Forelimb muscle (tissue), 1 donor: ENCODE data around the gene L2HGDH. TPM values are rescaled to one million over a fixed set of nuclear protein-coding genes. Genes with fewer than 3 reads are reported as not detected.
"Not testable (repeated sequence)": the region's sequence is repeated elsewhere in the genome, so short reads cannot be mapped to it uniquely, and the experiment has no call there.

Experiments
- DNase-seq: peaks from one replicate; pipeline ENCODE4 v3.0.0-alpha.2; 2013; ENCODE audit warnings: low read depth
- polyA plus RNA-seq: library from polyadenylated mRNA; unstranded; fragments of 120-200 nt; gene quantifications from one replicate; pipeline ENCODE4 v1.2.1, GENCODE V29; 2013; ENCODE audit not compliant: insufficient read length

The L2HGDH gene
- polyA plus RNA-seq, 1 donor: 6.8 TPM

- no peak for DNase-seq
Measured at GRCh38 chr14:50339178-50339804, 27.3 kb upstream of the L2HGDH start.

GRCh38 chr14:50338587-50338986 lies 26.6 kb upstream of the L2HGDH start:
- DNase-seq: no peak

- DNase-seq: no peak
Measured at GRCh38 chr14:50335989-50336824, 24.2 kb upstream of the L2HGDH start.

GRCh38 chr14:50335389-50335788 lies 23.4 kb upstream of the L2HGDH start:
- DNase-seq: peak; percentile 77

- DNase-seq: no peak
Measured at GRCh38 chr14:50334211-50334610, 22.2 kb upstream of the L2HGDH start.

GRCh38 chr14:50333014-50333509 lies 21.0 kb upstream of the L2HGDH start:
- DNase-seq: no peak

GRCh38 chr14:50331596-50331995 lies 19.6 kb upstream of the L2HGDH start:
- DNase-seq: no peak

GRCh38 chr14:50321009-50321660 lies 9.1 kb upstream of the L2HGDH start:
- peak; percentile 86 for DNase-seq

- DNase-seq: no peak
Measured at GRCh38 chr14:50320283-50320682, 8.3 kb upstream of the L2HGDH start.

- no peak for DNase-seq
Measured at GRCh38 chr14:50319721-50320120, 7.7 kb upstream of the L2HGDH start.

- DNase-seq: no peak
Measured at GRCh38 chr14:50319293-50319692, 7.3 kb upstream of the L2HGDH start.

GRCh38 chr14:50318031-50318626 lies 6.1 kb upstream of the L2HGDH start:
- no peak for DNase-seq

- DNase-seq: not testable (repeated sequence)
Measured at GRCh38 chr14:50314098-50314497, 2.1 kb upstream of the L2HGDH start.

GRCh38 chr14:50312734-50313054 lies 665 bp upstream of the L2HGDH start:
- DNase-seq: no peak

GRCh38 chr14:50311337-50311971 lies 575 bp downstream of the L2HGDH start:
- DNase-seq: no peak

GRCh38 chr14:50310445-50310844 lies 1.6 kb downstream of the L2HGDH start:
- no peak for DNase-seq

GRCh38 chr14:50308363-50308915 lies 3.6 kb downstream of the L2HGDH start:
- DNase-seq: no peak

- no peak for DNase-seq
Measured at GRCh38 chr14:50303744-50304471, 8.1 kb downstream of the L2HGDH start.

GRCh38 chr14:50301914-50302313 lies 10.1 kb downstream of the L2HGDH start:
- DNase-seq: no peak

GRCh38 chr14:50299585-50299984 lies 12.4 kb downstream of the L2HGDH start:
- DNase-seq: no peak

- DNase-seq: no peak
Measured at GRCh38 chr14:50290306-50290705, 21.7 kb downstream of the L2HGDH start.
